D721Med (cell line): ENCODE results near the gene STK10.

Experiments used
- DNase-seq: peaks from one replicate; pipeline ENCODE4 v3.0.0; 2011; ENCODE audit warnings: low spot score; ENCODE audit not compliant: insufficient read length
- FAIRE-seq: peaks from 2 replicates; lab custom pipeline; 2011; peaks lifted over from hg19 to GRCh38; lab: Jason Lieb, UNC
- CTCF ChIP-seq: IDR thresholded peaks from 2 replicates; pipeline ENCODE4 v1.5.1; 2012; ENCODE audit warnings: mild to moderate bottlenecking, control low read depth; ENCODE audit not compliant: insufficient read depth; ENCODE audit errors: missing control alignments

STK10 gene

GRCh38 chr5:172141949-172142319 is 46.1 kb downstream of the STK10 start:
- TF ChIP-seq CTCF = no peak
- DNase-seq (no peak), FAIRE-seq (no peak)

- DNase-seq (no peak), FAIRE-seq (no peak)
- no peak for TF ChIP-seq CTCF
These were observed 47.2 kb downstream of the STK10 start for GRCh38 chr5:172140866-172141265.

- DNase-seq (no peak), FAIRE-seq (no peak)
- TF ChIP-seq CTCF = no peak
These were observed 47.9 kb downstream of the STK10 start for GRCh38 chr5:172140120-172140519.

DNA sequence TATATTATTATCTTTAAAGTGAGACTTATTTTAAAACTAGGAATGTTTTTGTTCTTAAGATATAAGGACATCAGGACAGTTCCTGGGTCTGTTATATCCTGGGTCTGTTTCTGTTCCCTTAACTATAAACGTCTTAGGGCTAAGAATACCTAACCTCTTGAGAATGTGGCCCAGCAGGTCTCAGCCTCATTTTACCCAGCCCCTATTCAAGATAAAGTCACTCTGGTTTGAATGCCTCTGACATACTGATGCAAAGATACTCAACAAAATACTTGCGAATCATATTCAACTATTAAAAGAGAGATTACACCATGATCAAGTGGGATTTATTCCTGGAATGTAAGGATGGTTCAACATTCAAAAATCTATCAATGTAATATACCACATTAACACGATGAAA is 51.0 kb downstream of the STK10 start:
- TF ChIP-seq CTCF = no peak
- FAIRE-seq = no peak
- no peak for DNase-seq

DNA sequence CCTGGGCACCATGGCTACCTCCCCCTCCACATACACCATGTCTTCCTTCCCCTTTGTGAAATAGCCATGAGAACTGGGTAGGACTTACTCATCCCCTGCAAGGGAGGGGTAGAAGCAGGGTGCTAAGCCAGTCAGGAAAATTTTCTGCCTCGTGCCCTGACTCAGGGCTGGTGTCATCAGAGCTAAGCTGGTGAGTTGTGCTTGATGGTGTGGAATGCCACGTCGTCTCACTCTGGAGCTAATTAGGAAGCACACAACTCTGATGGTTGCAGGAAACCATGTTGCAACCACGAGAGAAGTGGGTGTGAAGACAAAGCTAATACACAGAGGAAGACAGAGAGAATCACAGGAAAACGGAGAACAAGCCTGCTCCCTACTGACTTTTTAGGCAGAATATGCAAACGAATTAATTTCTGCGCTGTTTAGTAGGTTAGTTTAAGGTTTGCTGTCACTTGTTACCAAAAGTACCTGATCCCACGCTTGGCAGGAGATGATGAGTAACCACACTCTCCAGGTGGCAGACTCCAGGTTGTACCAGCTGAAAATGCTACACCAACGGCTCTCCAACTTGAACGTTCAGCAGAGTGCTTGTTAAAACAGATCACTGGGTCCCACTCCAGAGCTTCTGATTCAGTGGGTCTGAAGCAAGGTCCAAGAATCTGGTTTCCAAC is 54.5 kb downstream of the STK10 start:
- no peak for FAIRE-seq
- no peak for TF ChIP-seq CTCF
- DNase-seq = no peak

DNA sequence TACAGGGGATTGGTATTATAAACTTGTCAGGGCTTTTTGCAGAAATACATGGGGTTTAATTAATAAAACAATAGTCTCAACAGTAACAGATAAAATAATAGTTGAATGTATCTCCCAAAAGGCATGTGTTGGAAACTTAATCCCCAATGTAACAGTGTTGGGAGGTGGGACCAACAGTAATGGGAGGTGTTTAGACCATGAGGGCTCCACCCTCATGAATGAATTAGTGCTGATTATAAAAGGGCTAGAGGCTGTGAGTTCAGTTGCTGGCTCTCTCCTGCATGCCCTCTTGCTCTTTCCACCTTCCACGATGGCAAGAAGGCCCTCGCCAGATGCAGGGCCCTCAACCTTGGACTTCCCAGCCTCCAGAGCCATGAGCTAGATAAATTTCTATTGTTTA is 56.3 kb downstream of the STK10 start:
- FAIRE-seq (no peak), DNase-seq (no peak)
- no peak for TF ChIP-seq CTCF

- TF ChIP-seq CTCF = no peak
- FAIRE-seq (no peak), DNase-seq (no peak)
These were observed 58.6 kb downstream of the STK10 start for GRCh38 chr5:172129256-172129910.
